Mucosa of descending colon (tissue), 3 donors: ENCODE results near the gene APOC4. TPM values are rescaled to one million over a fixed set of nuclear protein-coding genes. Genes with fewer than 3 reads are reported as not detected.

ENCODE experiments used
- ATAC-seq: fragments of 200-7000 bp; cut with Tn5 transposase; one replicate; pipeline ENCODE4 v1.9.1; 2020; ENCODE audit warnings: mild to moderate bottlenecking, moderate library complexity
- DNase-seq, 3 donors: peaks; one replicate each; pipeline ENCODE4 v3.0.0-alpha.2; 2020
- H3K36me3 ChIP-seq: fragments of 200-600 bp; one replicate; pipeline ENCODE4 v1.8.0; 2021; ENCODE audit warnings: low read depth, mild to moderate bottlenecking
- H3K4me1 ChIP-seq: fragments of 200-600 bp; one replicate; pipeline ENCODE4 v1.8.0; 2021; ENCODE audit warnings: low read depth, mild to moderate bottlenecking
- H3K4me3 ChIP-seq: fragments of 200-600 bp; one replicate; pipeline ENCODE4 v1.8.0; 2021; ENCODE audit warnings: mild to moderate bottlenecking
- H3K9me3 ChIP-seq: fragments of 200-600 bp; one replicate; pipeline ENCODE4 v1.8.0; 2021; ENCODE audit warnings: mild to moderate bottlenecking
- CTCF ChIP-seq: fragments of 200-600 bp; IDR thresholded peaks from one replicate; pipeline ENCODE4 v1.8.0; 2022; ENCODE audit warnings: antibody characterized with exemption, mild to moderate bottlenecking
- intact Hi-C, 2 donors: fragments of 100-400 bp; cut with DNase I in 1 of 2; cut with micrococcal nuclease in 1 of 2; formaldehyde crosslinking; loops; one replicate each; pipeline versions ENCODE4 v1.11.0 to v1.11.1; 2022; cut with DNase I, micrococcal nuclease
- total RNA-seq, 3 donors: library from RNA; stranded (reverse); fragmentation: NEBNext Ultra II Directional in 2 of 3; extraction: Animal tissue kit (Norgen Biotek cat#: 25700) in 2 of 3; gene quantifications; one replicate each; pipeline versions ENCODE4 v1.2.1 to v1.2.4, GENCODE V29; 2021 to 2023
- donor health status: DM: no; HTN: no; CAD: no; lungs with moderate emphysema.
- donor health status: DM: no; HTN: no; CAD: no.
- donor health status: DM: no; HTN: yes; CAD: no.

APOC4 gene
- total RNA-seq, 3 donors from 2014 or later = not detected

GRCh38 chr19:44959691-44960090 lies 17.7 kb downstream of the APOC4 start:
- no peak for TF ChIP-seq CTCF
- intact Hi-C loops = no loop called here
- no peak for ATAC-seq
- Histone ChIP-seq H3K9me3 (no peaks in the 10 kb centered on the region), H3K36me3 (no peaks in the 10 kb centered on the region), H3K4me1 (peaks cover 17% of the 10 kb centered on the region), H3K4me3 (no peak overlapping the region)
- DNase-seq = no peak

DNA sequence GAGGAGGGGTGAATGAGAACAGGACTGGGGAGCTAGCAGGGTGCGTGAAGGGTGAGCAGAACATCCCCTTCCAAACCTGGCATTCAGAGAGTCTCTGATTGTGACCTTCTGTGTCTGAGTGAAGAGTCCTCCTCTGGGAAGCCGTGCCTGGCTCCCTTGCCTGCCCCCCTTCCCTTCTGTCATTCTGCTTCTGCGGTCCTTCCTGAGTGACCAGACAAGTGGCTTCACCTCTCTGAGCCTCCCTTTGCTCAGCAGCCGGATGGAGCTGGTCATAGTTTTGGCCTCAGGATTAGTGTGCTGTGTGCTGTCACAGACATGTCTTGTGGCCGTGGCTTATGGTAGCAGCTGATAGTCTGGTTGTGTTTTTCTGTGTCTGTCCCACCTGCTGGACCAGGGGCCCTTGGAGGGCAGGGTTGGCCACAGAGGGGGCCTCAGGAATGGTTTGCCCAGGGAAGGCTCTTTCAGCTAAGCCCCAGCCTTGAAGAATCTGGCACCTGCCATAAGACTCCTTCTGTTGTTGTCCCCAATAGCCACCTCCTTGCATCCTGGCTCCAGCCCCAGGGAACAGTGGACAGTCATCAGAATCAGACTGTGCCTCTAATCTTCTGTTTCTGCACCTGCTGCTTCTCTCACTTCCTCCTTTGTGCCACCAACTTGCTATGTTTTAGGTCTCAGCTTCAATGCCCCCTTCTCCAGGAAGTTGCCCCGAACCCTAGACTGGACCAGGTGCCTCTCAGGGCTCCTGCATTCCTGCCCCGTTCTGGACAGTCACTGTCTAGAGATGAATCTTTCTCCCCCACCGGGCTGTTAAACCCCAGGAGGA lies 19.1 kb downstream of the APOC4 start:
- DNase-seq = no peak
- Histone ChIP-seq H3K9me3 (no peaks in the 10 kb centered on the region), H3K4me3 (no peak overlapping the region), H3K36me3 (no peaks in the 10 kb centered on the region), H3K4me1 (peaks cover 15% of the 10 kb centered on the region)
- TF ChIP-seq CTCF = no peak
- ATAC-seq = peak; percentile 43
- intact Hi-C loops = no loop called here

GRCh38 chr19:44961821-44962220 lies 19.8 kb downstream of the APOC4 start:
- no peaks in the 10 kb centered on the region for H3K9me3 ChIP-seq
- no peak for TF ChIP-seq CTCF
- no peaks in the 10 kb centered on the region for H3K36me3 ChIP-seq
- intact Hi-C loops = no loop called here
- H3K4me3 ChIP-seq = no peak overlapping the region
- peaks cover 8% of the 10 kb centered on the region for H3K4me1 ChIP-seq
- ATAC-seq (no peak), DNase-seq (no peak)

- ATAC-seq (no peak), DNase-seq (no peak)
- H3K9me3 ChIP-seq = no peaks in the 10 kb centered on the region
- intact Hi-C loops = no loop called here
- no peak for TF ChIP-seq CTCF
- H3K4me3 ChIP-seq = no peak overlapping the region
- no peaks in the 10 kb centered on the region for H3K36me3 ChIP-seq
- H3K4me1 ChIP-seq = no peaks in the 10 kb centered on the region
These were observed 26.1 kb downstream of the APOC4 start for GRCh38 chr19:44968118-44968517.

GRCh38 chr19:44968670-44969069 lies 26.6 kb downstream of the APOC4 start:
- no peaks in the 10 kb centered on the region for H3K36me3 ChIP-seq
- ATAC-seq = no peak

More at GRCh38 chr19:44968670-44969069, 26.6 kb downstream of the APOC4 start:
- Histone ChIP-seq H3K9me3 (no peaks in the 10 kb centered on the region), H3K4me3 (no peak overlapping the region), H3K4me1 (no peaks in the 10 kb centered on the region)
- TF ChIP-seq CTCF = no peak
- intact Hi-C loops = no loop called here
- DNase-seq = no peak
